Measurements from ENCODE around the gene SERPINB10. TPM values are rescaled to one million over a fixed set of nuclear protein-coding genes. Genes with fewer than 3 reads are reported as not detected.

SERPINB10 gene
- total and polyA plus RNA-seq, 9 of the 15 experiments (the other 6 are each of a cell fraction or from before 2014, with no cell fraction given): not detected

GRCh38 chr18:63887424-63887823, 20.3 kb upstream of the SERPINB10 start, which contains the start of gene SERPINB2:
Gene SERPINB2, plus strand, starts transcription at chr18:63887705. Its CDS starts 3,740 bp downstream, at chr18:63891445.
- Histone ChIP-seq H2AFZ (ENCODE audit: low read depth, low read length) (no peak within 1 kb of the TSS), H3K27me3 (ENCODE audit: control insufficient read depth in 2 of 2, insufficient read depth in 2 of 2, low read length in 2 of 2) (no peaks in the 10 kb centered on the region), H4K20me1 (replicated peaks; ENCODE audit: control insufficient read depth, insufficient read depth, low read length) (no peaks in the 10 kb centered on the region), H3K9ac (ENCODE audit: insufficient read depth in 1 of 2, low read depth in 2 of 2, low read length in 2 of 2) (no peak within 1 kb of the TSS), H3K4me2 (ENCODE audit: insufficient read depth, low read length) (no peak within 1 kb of the TSS), H3K27ac (ENCODE audit: extremely low read depth, low read depth, low read length) (no peak within 1 kb of the TSS), H3K9me1 (ENCODE audit: control insufficient read depth, insufficient read depth, low read length) (no peaks in the 10 kb centered on the region), H3K36me3 (ENCODE audit: control insufficient read depth, insufficient read depth, low read length) (no peaks in the 10 kb centered on the region), H3K9me3 (replicated peaks; ENCODE audit: control insufficient read depth, insufficient read depth, low read depth, low read length) (no peaks in the 10 kb centered on the region), H3K79me2 (ENCODE audit: control insufficient read depth, insufficient read depth, low read length) (no peaks in the 10 kb centered on the region), H3K4me3 (no peak within 1 kb of the TSS), H3K4me1 (replicated peaks in 1 of 2; ENCODE audit: control insufficient read depth in 2 of 2, insufficient read depth in 2 of 2, low read length in 2 of 2) (no peaks in the 10 kb centered on the region)
- intact Hi-C loops (cut with micrococcal nuclease): no loop called here
- BruUV-seq (replicated peaks): no TSS peak
- DNase-seq (ENCODE audit: extremely low read depth in 1 of 4, low spot score in 3 of 4) (no peak), ATAC-seq (no peak), FAIRE-seq (no peak)
- 0% methylated on average over 1 of the region's 1 CpG for WGBS (ENCODE audit: insufficient coverage, low coverage, missing lambda C conversion rate)
- ChIA-PET POLR2A (no interaction called here), CTCF (ENCODE audit: low intra/inter-chr PET ratio) (no interaction called here)
- in situ Hi-C loops (cut with MboI): no loop called here
- TF ChIP-seq C11orf30 (IDR thresholded peaks at IDR 0.05; ENCODE audit: low read depth): no peak
- no peak for TF ChIP-seq NCOA6 (IDR thresholded peaks at IDR 0.05)
- no peak for TF ChIP-seq FOXA1 (IDR thresholded peaks at IDR 0.05; ENCODE audit: borderline replicate concordance)
- TF ChIP-seq ZNF778 (CRISPR knock-in tag; IDR thresholded peaks at IDR 0.05): no peak
- no peak for TF ChIP-seq ZBED1 (IDR thresholded peaks at IDR 0.05)
- TF ChIP-seq MED1 (CRISPR knock-in tag; IDR thresholded peaks at IDR 0.05; ENCODE audit: borderline replicate concordance): no peak
- TF ChIP-seq ZNF655 (CRISPR knock-in tag; IDR thresholded peaks at IDR 0.05): no peak
- no peak for TF ChIP-seq KDM1A (IDR thresholded peaks at IDR 0.05)
